Right atrium auricular region (tissue), 2 donors: ENCODE results near the gene FOXP4. TPM values are rescaled to one million over a fixed set of nuclear protein-coding genes. Genes with fewer than 3 reads are reported as not detected.

Experiments used
- DNase-seq: peaks from one replicate; pipeline ENCODE4 v3.0.0-alpha.2; 2019; ENCODE audit warnings: low spot score
- H3K27ac ChIP-seq, 2 donors: fragments of 200-600 bp; sonication (generic); 1 replicate in 1 of 2; 2 replicates in 1 of 2; pipeline ENCODE4 v1.5.1; 2016 to 2019
- H3K27me3 ChIP-seq, 2 donors: fragments of 200-600 bp; sonication (generic); one replicate each; pipeline versions ENCODE4 v1.5.1 to v1.6.0; 2017 to 2019
- H3K36me3 ChIP-seq: fragments of 200-600 bp; sonication (generic); one replicate; pipeline ENCODE4 v1.5.1; 2016
- H3K4me1 ChIP-seq, 2 donors: fragments of 200-600 bp; sonication (generic); one replicate each; pipeline versions ENCODE4 v1.5.1 to v1.6.0; 2017 to 2019
- H3K4me3 ChIP-seq, 2 donors: fragments of 200-600 bp; sonication (generic); 1 replicate in 1 of 2; 2 replicates in 1 of 2; pipeline ENCODE4 v1.5.1; 2017 to 2019; ENCODE audit warnings: mild to moderate bottlenecking in 1 of 2, moderate library complexity in 1 of 2
- H3K9me3 ChIP-seq, 2 donors: fragments of 200-600 bp; sonication (generic); one replicate each; pipeline ENCODE4 v1.5.1; 2019
- total RNA-seq, 2 donors: library from RNA; depleted of rRNA; stranded (reverse); fragments of >200 nt; gene quantifications; one replicate each; pipeline ENCODE4 v1.1.0, GENCODE V29; 2016
- TF ChIP-seq, protein P1 (sequence below), 2 donors: fragments of 200-600 bp; sonication (generic); IDR thresholded peaks; one replicate each; pipeline ENCODE4 v1.5.1; 2019; ENCODE audit warnings: antibody characterized with exemption in 2 of 2

Gene FOXP4
- total RNA-seq, 2 donors from 2014 or later, result 9.3 to 20.2 TPM

DNA sequence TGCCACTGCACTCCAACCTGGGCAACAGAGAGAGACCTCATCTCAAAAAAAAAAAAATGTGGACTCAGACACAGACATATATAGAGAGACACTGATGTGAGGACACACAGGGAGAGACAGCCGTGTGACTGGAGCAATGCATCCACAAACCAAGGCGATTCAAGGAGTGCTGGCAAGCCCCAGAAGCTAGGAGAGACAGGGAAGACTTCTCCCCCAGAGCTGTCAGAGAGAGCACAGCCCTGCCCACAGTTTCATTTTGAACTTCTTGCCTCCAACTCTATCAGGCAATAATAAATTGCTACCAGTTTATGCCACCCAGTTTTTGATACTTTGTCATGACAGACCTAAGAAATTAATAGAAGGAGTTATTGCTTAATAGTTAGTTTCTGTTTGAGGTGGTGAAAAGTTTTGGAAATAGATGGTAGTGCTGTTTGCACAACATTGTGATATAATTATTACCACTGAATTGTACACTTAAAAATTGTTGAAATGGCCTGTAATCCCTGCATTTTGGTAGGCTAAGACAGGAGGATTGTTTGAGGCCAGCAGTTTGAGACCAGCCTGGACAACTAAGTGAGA lies 87.0 kb downstream of the FOXP4 start:
- Histone ChIP-seq H3K4me3 (no peak overlapping the region), H3K27me3 (peaks cover 0 to under 1% of the 10 kb centered on the region in 2 donors), H3K9me3 (no peaks in the 10 kb centered on the region), H3K27ac (no peak overlapping the region), H3K4me1 (peaks cover 0 to 20% of the 10 kb centered on the region in 2 donors), H3K36me3 (no peaks in the 10 kb centered on the region)
- TF ChIP-seq, protein P1, sequence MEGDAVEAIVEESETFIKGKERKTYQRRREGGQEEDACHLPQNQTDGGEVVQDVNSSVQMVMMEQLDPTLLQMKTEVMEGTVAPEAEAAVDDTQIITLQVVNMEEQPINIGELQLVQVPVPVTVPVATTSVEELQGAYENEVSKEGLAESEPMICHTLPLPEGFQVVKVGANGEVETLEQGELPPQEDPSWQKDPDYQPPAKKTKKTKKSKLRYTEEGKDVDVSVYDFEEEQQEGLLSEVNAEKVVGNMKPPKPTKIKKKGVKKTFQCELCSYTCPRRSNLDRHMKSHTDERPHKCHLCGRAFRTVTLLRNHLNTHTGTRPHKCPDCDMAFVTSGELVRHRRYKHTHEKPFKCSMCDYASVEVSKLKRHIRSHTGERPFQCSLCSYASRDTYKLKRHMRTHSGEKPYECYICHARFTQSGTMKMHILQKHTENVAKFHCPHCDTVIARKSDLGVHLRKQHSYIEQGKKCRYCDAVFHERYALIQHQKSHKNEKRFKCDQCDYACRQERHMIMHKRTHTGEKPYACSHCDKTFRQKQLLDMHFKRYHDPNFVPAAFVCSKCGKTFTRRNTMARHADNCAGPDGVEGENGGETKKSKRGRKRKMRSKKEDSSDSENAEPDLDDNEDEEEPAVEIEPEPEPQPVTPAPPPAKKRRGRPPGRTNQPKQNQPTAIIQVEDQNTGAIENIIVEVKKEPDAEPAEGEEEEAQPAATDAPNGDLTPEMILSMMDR (IDR thresholded peaks at IDR 0.05), result no peak
- DNase-seq, result no peak

DNA sequence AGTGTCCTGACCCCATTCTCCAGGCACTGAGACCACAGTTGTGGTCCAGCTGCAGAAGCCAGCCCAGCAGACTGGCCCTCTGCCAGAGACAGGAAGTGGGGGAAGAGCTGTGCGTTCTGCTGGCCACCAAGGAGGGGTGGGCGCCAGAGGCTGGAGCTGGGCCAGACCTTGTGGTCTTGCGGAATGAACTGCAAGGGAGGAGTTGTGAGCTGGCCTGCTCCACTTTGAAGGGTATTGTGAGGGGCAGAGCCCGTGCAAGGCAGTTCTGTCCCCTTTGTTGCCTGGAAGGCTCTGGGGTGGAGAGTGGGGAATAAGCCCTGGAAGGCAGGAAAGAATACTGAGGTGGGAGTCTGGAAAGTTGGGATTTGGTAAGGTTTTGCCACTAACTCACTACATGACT lies 88.5 kb downstream of the FOXP4 start:
- TF ChIP-seq, protein P1 (IDR thresholded peaks at IDR 0.05), result no peak
- DNase-seq, result no peak
- H3K27me3 ChIP-seq, result peaks cover 4 to 8% of the 10 kb centered on the region in 2 donors

DNA sequence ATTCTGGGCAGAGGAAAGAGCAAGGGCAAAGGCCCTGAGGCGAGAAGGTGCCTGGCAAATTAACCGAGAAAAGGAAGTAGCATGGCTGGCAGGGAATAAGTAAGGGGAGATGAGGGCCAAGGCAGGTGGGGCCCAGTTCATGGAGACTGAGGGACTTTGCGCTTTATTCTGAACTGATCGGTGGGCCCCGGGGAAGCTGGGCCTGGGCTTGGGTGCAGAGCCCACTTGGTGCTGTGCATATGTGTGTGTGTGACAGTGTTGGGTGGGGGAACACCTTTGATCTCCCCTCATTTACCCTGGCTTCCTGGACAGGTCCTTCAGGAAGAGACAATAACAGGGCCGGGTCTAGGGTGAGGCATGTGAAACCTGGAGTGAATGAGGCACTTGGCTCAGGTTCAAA lies 89.2 kb downstream of the FOXP4 start:
- Histone ChIP-seq H3K36me3 (no peaks in the 10 kb centered on the region), H3K27me3 (peaks cover 4 to 8% of the 10 kb centered on the region in 2 donors), H3K4me3 (no peak overlapping the region), H3K4me1 (peaks cover 0 to 34% of the 10 kb centered on the region in 2 donors), H3K27ac (no peak overlapping the region), H3K9me3 (no peaks in the 10 kb centered on the region)
- DNase-seq, result no peak
- TF ChIP-seq, protein P1 (IDR thresholded peaks at IDR 0.05), result no peak

More for the DNA sequence above, 88.5 kb downstream of the FOXP4 start:
- Histone ChIP-seq H3K36me3 (no peaks in the 10 kb centered on the region), H3K9me3 (no peaks in the 10 kb centered on the region), H3K4me3 (no peak overlapping the region), H3K4me1 (peaks cover 0 to 34% of the 10 kb centered on the region in 2 donors), H3K27ac (no peak overlapping the region)

DNA sequence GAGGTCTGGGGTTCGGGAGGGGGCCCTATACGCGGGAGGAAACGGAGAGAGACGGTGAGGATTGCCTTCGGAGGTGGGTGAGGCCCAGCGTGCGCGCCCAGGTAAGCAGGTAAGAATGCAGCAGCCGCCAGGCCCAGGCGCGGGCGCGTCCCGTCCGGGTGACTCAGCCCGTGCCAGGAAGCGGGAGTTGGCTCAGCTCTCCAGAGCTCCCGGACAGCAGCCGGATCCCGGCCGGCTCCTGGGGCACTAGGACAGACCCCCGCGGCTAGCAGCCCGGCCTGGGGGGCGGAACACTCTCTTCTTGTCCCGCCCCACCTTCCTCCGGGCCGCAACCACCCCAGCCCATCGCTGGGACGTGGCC lies 90.6 kb downstream of the FOXP4 start:
- no peaks in the 10 kb centered on the region for H3K36me3 ChIP-seq
- H3K9me3 ChIP-seq, result no peaks in the 10 kb centered on the region
- H3K27ac ChIP-seq, result no peak overlapping the region
- H3K4me1 ChIP-seq, result peaks cover 0 to 34% of the 10 kb centered on the region in 2 donors
- TF ChIP-seq, protein P1 (IDR thresholded peaks at IDR 0.05), result no peak
- H3K27me3 ChIP-seq, result peaks cover 4 to 8% of the 10 kb centered on the region in 2 donors
- H3K4me3 ChIP-seq, result peak overlapping the region in 1 of 2 donors; percentile 58
- no peak for DNase-seq

DNA sequence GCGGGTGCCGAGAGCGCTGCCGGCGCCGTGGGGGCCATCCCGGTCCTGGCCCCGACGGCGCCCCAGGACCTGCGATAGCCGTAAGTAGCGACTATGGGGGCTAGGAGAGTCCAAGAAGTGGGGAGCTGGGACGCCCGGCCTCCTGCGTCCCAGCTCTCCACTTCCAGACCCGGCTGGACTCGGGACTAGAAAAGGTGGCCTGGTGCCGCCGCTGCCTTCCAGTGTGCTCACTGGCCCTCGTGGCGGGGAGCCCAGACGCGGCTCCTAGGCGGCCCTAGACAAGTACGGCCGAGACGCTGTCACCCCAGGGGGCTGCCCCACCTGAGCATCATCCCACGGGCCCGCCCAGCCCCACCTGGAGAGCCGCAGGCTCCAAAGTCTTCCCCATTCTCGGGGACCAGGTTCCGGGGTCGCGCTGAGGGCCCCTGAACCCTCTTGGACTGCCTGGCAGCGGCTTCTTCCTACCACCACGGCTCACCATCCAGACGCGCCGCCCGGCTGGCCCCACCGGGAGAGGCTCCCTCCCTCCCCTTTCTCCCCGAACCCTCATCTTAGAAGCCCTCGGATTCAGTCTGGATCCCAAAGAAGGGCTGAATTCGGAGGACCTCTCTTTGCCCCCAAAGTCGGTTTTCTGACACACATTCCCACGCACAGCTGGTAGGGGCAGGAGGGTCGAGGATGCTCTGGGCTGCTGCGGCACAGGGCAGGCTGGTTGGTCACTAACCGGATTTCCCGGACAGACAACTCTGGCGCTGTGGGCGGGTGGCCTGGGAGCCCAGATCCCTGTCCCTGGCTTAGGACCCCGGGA lies 91.2 kb downstream of the FOXP4 start:
- no peak for DNase-seq
- Histone ChIP-seq H3K36me3 (no peaks in the 10 kb centered on the region), H3K27ac (no peak overlapping the region), H3K4me1 (peaks cover 0 to 34% of the 10 kb centered on the region in 2 donors), H3K4me3 (peak overlapping the region; percentile 30 to 58), H3K9me3 (no peaks in the 10 kb centered on the region), H3K27me3 (peaks cover 4 to 8% of the 10 kb centered on the region in 2 donors)
- TF ChIP-seq, protein P1 (IDR thresholded peaks at IDR 0.05), result no peak
